Activated CD4-positive, alpha-beta T cell treated with anti-CD3 and anti-CD28 coated beads for 4 hours (primary cell): Measurements from ENCODE around the gene CCDC192.

Experiments used
- DNase-seq, 2 donors: peaks; one replicate each; pipeline ENCODE4 v3.0.0-alpha.2; 2020

The CCDC192 gene

DNA sequence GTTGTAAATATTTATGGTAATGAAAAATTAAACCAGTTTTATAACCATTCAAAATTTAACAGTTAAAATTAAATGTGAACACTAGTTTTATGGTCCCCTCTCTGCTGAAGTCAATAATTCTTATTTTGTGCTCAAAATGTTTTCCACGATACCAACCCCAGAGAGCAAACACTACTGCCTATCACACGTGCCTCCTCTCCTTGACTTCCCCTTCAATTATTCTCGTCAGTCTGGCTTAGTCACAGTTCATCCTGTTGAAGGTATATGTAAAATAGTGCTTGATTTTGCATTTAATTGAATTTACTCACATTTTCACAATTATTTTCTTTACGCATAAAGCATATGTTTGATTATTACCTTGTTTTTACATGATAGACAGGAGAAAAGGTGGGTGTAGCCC, 148.8 kb downstream of the CCDC192 start:
- no peak for DNase-seq

DNA sequence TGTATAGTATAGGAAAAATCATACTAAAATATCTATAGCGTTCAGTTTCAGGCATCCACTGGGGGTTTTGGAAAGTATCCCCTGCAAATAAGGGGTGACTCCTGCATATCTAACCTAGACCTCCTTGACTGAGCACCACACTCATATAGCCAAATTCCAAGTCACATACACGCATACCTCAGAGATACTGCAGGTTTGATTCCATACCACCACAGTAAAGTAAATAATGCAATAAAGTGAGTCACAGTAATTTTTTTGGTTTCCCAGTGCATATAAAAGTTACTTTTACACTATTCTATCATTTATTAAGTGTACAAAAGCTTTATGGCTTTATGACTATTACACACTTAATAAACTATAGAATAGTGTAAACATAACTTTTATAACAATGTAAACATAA, 151.3 kb downstream of the CCDC192 start:
- DNase-seq, result no peak

- no peak for DNase-seq
These were observed 153.1 kb downstream of the CCDC192 start for GRCh38 chr5:127856292-127856691.

DNA sequence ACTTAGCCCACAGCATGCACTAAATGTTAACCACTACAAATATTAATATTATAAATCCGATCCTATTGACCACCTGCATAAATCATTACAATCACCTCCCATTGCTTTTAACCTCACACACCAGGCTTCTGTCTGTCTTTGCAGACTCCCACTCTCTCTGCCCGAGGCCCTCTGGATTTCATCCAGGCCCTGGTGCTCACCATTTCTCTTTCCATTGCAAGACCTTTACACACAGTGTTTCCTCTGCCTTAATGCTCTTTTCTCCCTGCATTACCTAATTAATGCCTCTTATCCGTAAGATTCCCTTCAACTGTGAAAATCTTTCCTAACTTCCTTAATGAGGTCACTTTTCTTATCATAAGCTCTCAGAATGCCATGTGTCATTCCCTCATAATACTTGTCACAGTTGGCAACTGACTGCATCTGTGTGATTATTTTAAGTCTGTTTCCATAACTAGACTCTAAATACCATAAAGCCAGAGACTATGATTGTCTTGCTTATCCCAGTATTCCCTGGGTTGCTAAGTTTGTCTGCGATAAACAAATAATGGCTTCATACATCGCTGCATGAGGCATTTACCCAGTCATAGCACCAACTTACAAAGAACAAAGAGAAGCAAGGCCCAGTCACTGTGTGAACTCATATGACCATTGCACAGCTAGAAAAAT, 155.1 kb downstream of the CCDC192 start:
- no peak for DNase-seq

DNA sequence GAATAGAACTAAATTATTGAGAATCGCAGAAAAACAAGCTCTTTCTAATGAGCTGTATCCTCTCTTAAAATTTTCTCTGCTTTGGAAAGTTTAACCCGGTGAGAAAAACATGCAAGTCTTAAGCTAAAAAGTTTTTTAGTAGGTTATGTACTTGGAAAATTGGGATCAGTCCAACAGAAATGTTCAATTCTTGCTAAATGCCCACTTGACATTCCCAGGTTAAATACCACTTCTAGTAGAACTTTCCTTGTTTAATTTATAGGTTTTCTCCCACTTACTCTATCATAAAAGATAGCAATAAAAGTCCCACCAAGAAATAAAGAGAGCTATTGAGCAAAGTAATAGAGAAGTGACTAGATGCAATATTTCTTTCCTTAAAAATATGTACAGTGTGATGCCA, 157.1 kb downstream of the CCDC192 start:
- DNase-seq, result no peak

- no peak for DNase-seq
These were observed 160.0 kb downstream of the CCDC192 start for GRCh38 chr5:127863161-127863560.

GRCh38 chr5:127863610-127864395, 160.6 kb downstream of the CCDC192 start:
- no peak for DNase-seq

DNA sequence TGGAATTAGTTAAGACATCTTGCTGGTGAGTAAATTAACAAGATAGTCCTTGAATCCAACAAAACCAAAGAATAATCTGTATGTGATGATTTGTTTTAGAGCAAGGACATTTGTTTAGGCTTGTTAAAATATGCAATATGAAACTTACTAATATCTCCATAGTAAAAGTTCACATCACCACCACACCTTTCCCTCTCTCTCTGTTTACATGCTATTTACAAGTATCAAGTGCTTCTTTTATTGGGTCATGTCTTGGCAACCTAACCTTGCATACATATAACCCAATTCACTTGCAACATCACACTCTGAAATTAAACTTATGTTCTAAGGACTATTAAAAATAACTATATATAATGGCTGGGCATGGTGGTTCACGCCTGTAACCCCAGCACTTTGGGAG, 161.3 kb downstream of the CCDC192 start:
- no peak for DNase-seq

DNA sequence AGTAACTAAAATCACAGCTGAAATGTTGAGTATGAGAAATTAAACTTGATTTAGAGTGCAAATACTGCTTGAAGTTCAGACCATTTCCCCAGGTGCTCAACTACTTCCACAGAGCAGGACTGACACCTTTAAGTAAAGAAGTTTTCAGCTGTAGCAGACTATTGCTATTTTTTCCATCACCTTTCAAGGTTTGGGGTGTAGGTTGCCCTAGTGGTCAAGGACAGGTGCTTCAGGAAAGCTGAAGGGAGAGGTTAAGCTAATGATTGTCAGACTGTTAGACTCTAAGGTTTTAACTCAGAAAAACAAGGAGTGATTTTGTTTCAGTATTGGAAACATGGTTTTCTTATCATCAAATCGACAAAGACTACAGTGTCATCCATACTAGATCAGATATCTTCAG, 162.1 kb downstream of the CCDC192 start:
- DNase-seq, result no peak

DNA sequence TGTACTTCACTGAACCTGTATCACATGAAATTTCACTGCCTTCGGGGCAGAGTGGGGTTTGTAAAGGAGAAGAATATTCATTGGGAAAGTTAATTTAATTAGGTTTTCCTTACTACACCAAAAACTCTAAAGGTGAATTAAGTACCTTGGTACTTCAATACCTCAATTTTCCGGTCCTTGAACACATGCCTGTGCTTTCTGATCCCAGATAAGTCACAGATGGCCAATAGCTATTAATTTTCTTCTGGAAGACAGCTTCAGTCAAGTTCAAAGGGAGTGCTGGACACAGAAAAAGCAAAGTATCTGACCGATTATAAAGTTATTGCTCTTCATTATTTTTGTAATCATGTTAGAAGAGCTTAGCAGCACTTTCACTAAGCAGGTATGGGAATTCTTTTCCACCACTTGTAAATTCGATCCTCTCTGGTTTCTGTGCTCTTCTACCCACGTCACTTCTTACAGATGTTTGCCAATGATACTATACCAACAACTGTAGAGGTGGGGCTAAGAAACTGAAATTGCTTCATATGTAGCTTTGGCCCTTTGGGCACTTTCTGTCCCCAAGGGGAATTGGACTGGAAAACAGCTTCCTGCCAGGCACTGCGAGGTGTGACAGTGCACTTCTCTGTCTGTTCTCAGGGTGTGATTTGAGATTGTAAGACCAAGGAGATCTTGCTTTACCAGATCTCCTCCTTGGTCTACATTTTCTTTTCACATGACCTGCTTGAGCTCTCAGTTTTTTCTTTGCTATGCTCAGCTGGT, 164.0 kb downstream of the CCDC192 start:
- DNase-seq, result no peak

DNA sequence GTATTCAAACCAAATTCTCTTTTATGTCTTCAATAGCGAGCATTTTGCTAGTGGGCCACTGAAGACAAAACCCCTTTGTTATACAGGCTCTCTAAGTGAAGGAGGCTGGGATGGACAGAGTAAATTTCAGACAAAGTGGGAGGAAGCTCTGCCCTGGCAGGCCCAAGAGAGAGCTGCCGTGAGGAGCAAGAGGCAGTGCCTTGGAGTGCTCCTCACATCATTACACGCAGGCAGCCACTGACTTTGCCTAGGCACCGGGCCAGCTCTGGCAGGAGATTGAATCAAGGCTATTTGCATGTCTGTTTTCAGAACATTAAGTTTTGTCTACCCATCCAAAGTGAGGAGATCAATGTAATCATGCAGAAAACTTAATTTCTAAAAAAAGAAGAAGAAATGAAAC, 167.7 kb downstream of the CCDC192 start:
- no peak for DNase-seq

GRCh38 chr5:127871503-127872153, 168.4 kb downstream of the CCDC192 start:
- no peak for DNase-seq

GRCh38 chr5:127872494-127872893, 169.3 kb downstream of the CCDC192 start:
- DNase-seq, result no peak

- DNase-seq, result peak; percentile 6 to 20
These were observed 172.2 kb downstream of the CCDC192 start for GRCh38 chr5:127875235-127876021.

- DNase-seq, result no peak
These were observed 173.2 kb downstream of the CCDC192 start for GRCh38 chr5:127876384-127876783.

DNA sequence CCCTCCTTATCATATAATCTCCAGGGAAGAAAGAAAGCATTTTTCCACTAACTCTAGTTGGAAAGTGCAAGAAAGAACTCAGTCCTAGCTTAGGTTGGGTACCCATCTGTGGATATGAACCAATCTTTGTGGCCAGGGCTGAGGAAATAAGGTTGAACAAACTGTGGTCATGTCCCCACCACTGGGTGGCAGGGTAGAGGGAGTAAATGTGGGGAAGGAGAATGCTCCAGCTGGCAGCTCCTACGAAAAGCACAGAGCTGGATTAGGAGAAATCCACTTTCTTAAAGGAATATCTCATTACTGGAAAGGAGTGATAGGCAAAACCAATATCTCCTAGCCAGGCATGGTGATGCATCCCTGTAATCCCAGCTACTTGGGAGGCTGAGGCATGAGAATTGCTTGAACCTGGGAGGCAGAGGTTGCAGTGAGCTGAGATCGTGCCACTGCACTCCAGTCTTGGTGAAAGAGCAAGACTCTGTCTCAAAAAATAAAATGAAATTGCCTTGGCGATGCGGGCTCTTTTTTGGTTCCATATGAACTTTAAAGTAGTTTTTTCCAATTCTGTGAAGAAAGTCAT, 175.1 kb downstream of the CCDC192 start:
- no peak for DNase-seq

DNA sequence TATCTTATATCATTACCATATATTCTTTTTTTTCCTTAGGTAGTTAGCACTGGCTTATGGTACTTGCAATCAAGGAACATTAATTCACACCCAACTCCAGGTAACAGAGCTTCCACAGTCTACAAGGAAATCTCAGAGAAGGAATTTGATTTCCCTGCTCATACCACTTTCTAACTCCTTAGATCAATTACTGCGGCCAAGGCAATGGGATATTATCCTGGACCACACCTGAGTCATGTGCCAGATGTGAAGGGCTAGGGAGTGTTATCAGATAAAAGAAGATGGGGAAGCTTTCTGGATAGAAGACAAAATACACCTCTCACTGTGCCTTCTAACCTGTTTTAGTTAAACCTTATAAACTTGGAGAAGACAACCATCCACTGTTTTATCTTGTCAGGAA, 181.2 kb downstream of the CCDC192 start:
- no peak for DNase-seq

GRCh38 chr5:127885176-127885575, 182.0 kb downstream of the CCDC192 start:
- DNase-seq, result no peak

- no peak for DNase-seq
These were observed 182.9 kb downstream of the CCDC192 start for GRCh38 chr5:127886081-127886480.

GRCh38 chr5:127887282-127887681, 184.1 kb downstream of the CCDC192 start:
- DNase-seq, result no peak

- no peak for DNase-seq
These were observed 188.8 kb downstream of the CCDC192 start for GRCh38 chr5:127891942-127892341.
